Measurements from ENCODE around the gene PJA2.

- no peak for TF ChIP-seq POLR2A (IDR thresholded peaks at IDR 0.05; ENCODE audit: low read depth, low read length)
- TF ChIP-seq POLR2AphosphoS5 (IDR thresholded peaks at IDR 0.05; ENCODE audit: low read depth, low read length): no peak
These were observed 1.4 kb upstream of the PJA2 start for GRCh38 chr5:109411149-109411514.

Data from GM12892 (cell line).